HepG2 (cell line): ENCODE data around the gene LCK. TPM values are rescaled to one million over a fixed set of nuclear protein-coding genes. Genes with fewer than 3 reads are reported as not detected.

Experiments used
- BHLHE40 ChIP-seq: IDR thresholded peaks from 2 replicates; pipeline ENCODE4 v1.6.1; 2011; ENCODE audit warnings: low read length, improper control_type of control experiment
- E2F5 ChIP-seq: sonication (generic); formaldehyde crosslinking; conservative IDR thresholded peaks from 2 replicates; pipeline ENCODE4 v1.4.0; 2020; ENCODE audit warnings: missing genetic modification reagents
- ERF ChIP-seq: IDR thresholded peaks from 2 replicates; pipeline ENCODE4 v1.6.1; 2018; ENCODE audit warnings: missing biosample characterization, missing genetic modification reagents
- FOXJ3 ChIP-seq: sonication (generic); formaldehyde crosslinking; IDR thresholded peaks from 2 replicates; pipeline ENCODE4 v1.4.0; 2020; ENCODE audit warnings: missing genetic modification reagents, mild to moderate bottlenecking, borderline replicate concordance
- GMEB2 ChIP-seq: IDR thresholded peaks from 2 replicates; pipeline ENCODE4 v1.6.1; 2016; ENCODE audit warnings: missing biosample characterization, missing genetic modification reagents, low read depth
- HNRNPUL1 ChIP-seq: fragments of 200-400 bp; formaldehyde crosslinking; IDR thresholded peaks from 2 replicates; pipeline ENCODE4 v1.6.1; 2017; ENCODE audit warnings: low read depth, mild to moderate bottlenecking, low read length, moderate library complexity
- MLX ChIP-seq: IDR thresholded peaks from 2 replicates; pipeline ENCODE4 v1.6.1; 2016
- NBN ChIP-seq: fragments of 450-650 bp; conservative IDR thresholded peaks from 2 replicates; pipeline ENCODE4 v1.6.1; 2017
- NFYB ChIP-seq: sonication (generic); formaldehyde crosslinking; IDR thresholded peaks from 2 replicates; pipeline ENCODE4 v1.4.0; 2020; ENCODE audit warnings: missing genetic modification reagents
- PLSCR1 ChIP-seq: sonication (generic); formaldehyde crosslinking; IDR thresholded peaks from 2 replicates; pipeline ENCODE4 v1.5.0; 2020; ENCODE audit warnings: missing genetic modification reagents, mild to moderate bottlenecking, borderline replicate concordance
- POLR2AphosphoS5 ChIP-seq: IDR thresholded peaks from 2 replicates; pipeline ENCODE4 v1.6.1; 2012; ENCODE audit warnings: low read depth, low read length
- RBAK ChIP-seq: sonication (generic); formaldehyde crosslinking; IDR thresholded peaks from 2 replicates; pipeline ENCODE4 v1.5.1; 2020; ENCODE audit warnings: mild to moderate bottlenecking, missing genetic modification reagents
- WIZ ChIP-seq: sonication (generic); formaldehyde crosslinking; IDR thresholded peaks from 2 replicates; pipeline ENCODE4 v1.5.1; 2020; ENCODE audit warnings: mild to moderate bottlenecking, missing genetic modification reagents
- ZBTB38 ChIP-seq: sonication (generic); formaldehyde crosslinking; IDR thresholded peaks from 2 replicates; pipeline ENCODE4 v1.5.1; 2020; ENCODE audit warnings: mild to moderate bottlenecking, missing genetic modification reagents
- ZBTB7A ChIP-seq: sonication (generic); formaldehyde crosslinking; IDR thresholded peaks from 2 replicates; pipeline ENCODE4 v1.8.0; 2022; ENCODE audit warnings: mild to moderate bottlenecking, missing genetic modification reagents
- ZGPAT ChIP-seq: IDR thresholded peaks from 2 replicates; pipeline ENCODE4 v1.6.1; 2016; ENCODE audit warnings: mild to moderate bottlenecking
- ZNF274 ChIP-seq: sonication (generic); formaldehyde crosslinking; IDR thresholded peaks from 2 replicates; pipeline ENCODE4 v1.5.1; 2020; ENCODE audit warnings: mild to moderate bottlenecking, missing genetic modification reagents
- ZNF646 ChIP-seq: sonication (generic); formaldehyde crosslinking; IDR thresholded peaks from 2 replicates; pipeline ENCODE4 v1.9.0; 2021; ENCODE audit warnings: mild to moderate bottlenecking, missing genetic modification reagents
- ZNF841 ChIP-seq: sonication (generic); formaldehyde crosslinking; IDR thresholded peaks from 2 replicates; pipeline ENCODE4 v1.8.1; 2023; ENCODE audit warnings: missing genetic modification reagents, borderline replicate concordance
- polyA plus RNA-seq, 8 experiments: library from polyadenylated mRNA; depleted of rRNA in 3 of 8; stranded (reverse) in 7 of 8; unstranded in 1 of 8; fragments of >200 nt; fragmentation: Illumina TruSeq in 4 of 8; extraction: Trizol in 4 of 8; gene quantifications; 2 replicates each; pipeline versions ENCODE4 v1.2.1 to v1.2.3, GENCODE V29; 2011 to 2016; ENCODE audit warnings: low read depth in 4 of 8, missing spikeins in 1 of 8, mixed read lengths in 1 of 8; ENCODE audit not compliant: insufficient read depth in 1 of 8
- total RNA-seq, 5 experiments: library from RNA; depleted of rRNA; stranded (reverse); fragments of >200 nt; fragmentation: Illumina TruSeq; extraction: Trizol; gene quantifications; 2 replicates each; pipeline ENCODE4 v1.2.3, GENCODE V29; 2016; ENCODE audit warnings: low read depth in 1 of 5

The LCK gene
- total and polyA plus RNA-seq, 2 of the 13 experiments (the other 11 are each of a cell fraction or from before 2014, with no cell fraction given), result 0.93 to 1.8 TPM

- TF ChIP-seq ZNF646 (CRISPR knock-in tag), result no peak
- TF ChIP-seq ERF (CRISPR knock-in tag), result peak; percentile 82
- TF ChIP-seq ZGPAT (CRISPR knock-in tag), result peak; percentile 82
- TF ChIP-seq BHLHE40, result no peak
- no peak for TF ChIP-seq GMEB2
- no peak for TF ChIP-seq WIZ
- TF ChIP-seq NBN, result no peak
- no peak for TF ChIP-seq ZNF274 (CRISPR knock-in tag)
- 0 out of 2 replicates have a peak, but pooled peaks have one; percentile 11 for TF ChIP-seq NFYB (CRISPR knock-in tag)
- TF ChIP-seq FOXJ3 (CRISPR knock-in tag), result peak; percentile 93
- no peak for TF ChIP-seq HNRNPUL1
- 0 out of 2 replicates have a peak, but pooled peaks have one; percentile 30 for TF ChIP-seq RBAK
- TF ChIP-seq PLSCR1 (CRISPR knock-in tag), result no peak
- no peak for TF ChIP-seq E2F5
- TF ChIP-seq ZNF841 (CRISPR knock-in tag), result no peak
- no peak for TF ChIP-seq POLR2AphosphoS5
- peak; percentile 44; the same call in 1 of the 2 replicates for TF ChIP-seq ZBTB38 (CRISPR knock-in tag)
- no peak for TF ChIP-seq ZBTB7A (CRISPR knock-in tag)
- peak; percentile 74; the same call in 1 of the 2 replicates for TF ChIP-seq MLX (CRISPR knock-in tag)
These were observed 70.7 kb downstream of the LCK start (continued) for GRCh38 chr1:32321712-32322291.
